ENCODE results near the gene CERS1.

CERS1 gene

GRCh38 chr19:18895824-18896341 lies at the start of gene CERS1:
Gene CERS1, minus strand, starts transcription at chr19:18896158. Its CDS starts 86 bp downstream, at chr19:18896072.
- no peak for TF ChIP-seq CTCF (conservative IDR thresholded peaks at IDR 0.05; ENCODE audit: control insufficient read depth, insufficient read depth, low read depth, low read length)
- peak within 1 kb of the TSS; percentile 22 for H3K4me3 ChIP-seq (ENCODE audit: control insufficient read depth, low read depth, low read length)
- no peak for DNase-seq (ENCODE audit: low read depth)

DNA sequence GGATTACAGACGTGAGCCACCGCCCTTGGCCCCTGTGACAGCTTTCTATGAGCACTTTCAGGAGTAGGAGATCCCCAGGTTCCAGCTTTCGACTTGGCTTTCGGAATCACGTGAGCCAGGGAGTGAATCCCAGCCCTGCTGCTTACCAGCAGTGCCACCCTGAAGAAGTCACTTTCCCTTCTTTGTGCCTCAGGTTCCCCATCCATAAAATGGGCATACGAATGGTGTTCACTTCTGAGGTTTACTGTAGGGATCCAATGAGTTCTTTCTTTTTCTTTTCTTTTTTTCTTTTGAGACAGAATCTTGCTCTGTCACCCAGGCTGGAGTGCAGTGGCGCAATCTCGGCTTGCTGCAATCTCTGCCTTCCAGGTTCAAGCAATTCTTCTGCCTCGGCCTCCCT lies 49.3 kb upstream of the CERS1 start:
- no peak for TF ChIP-seq CTCF (conservative IDR thresholded peaks at IDR 0.05; ENCODE audit: control insufficient read depth, insufficient read depth, low read depth, low read length)

DNA sequence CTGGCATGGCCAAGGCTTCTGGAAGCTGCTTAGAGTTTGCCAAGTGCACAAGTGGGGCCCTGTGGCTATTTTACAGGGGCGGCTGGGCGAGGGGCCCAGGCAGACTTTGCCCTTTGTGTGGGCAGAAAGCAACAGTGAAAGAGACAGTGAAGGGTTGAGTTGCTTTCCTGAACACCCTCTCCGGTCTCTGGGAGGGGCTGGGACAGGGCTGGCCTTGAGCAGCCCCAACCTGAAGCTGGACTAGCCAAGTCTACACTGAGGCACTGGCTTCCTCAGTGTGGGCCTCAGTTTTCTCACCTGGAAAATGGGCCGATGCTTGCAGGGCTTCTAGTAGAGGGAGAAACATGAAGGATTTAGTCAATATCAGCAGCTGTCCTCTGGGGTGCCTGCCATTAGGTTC lies 47.5 kb upstream of the CERS1 start:
- no peak for TF ChIP-seq CTCF (conservative IDR thresholded peaks at IDR 0.05; ENCODE audit: control insufficient read depth, insufficient read depth, low read depth, low read length)
- no peak overlapping the region for H3K4me3 ChIP-seq (ENCODE audit: control insufficient read depth, low read depth, low read length)

More for the DNA sequence above, 49.3 kb upstream of the CERS1 start:
- no peak for DNase-seq (ENCODE audit: low read depth)
- H3K4me3 ChIP-seq (ENCODE audit: control insufficient read depth, low read depth, low read length) = no peak overlapping the region

DNA sequence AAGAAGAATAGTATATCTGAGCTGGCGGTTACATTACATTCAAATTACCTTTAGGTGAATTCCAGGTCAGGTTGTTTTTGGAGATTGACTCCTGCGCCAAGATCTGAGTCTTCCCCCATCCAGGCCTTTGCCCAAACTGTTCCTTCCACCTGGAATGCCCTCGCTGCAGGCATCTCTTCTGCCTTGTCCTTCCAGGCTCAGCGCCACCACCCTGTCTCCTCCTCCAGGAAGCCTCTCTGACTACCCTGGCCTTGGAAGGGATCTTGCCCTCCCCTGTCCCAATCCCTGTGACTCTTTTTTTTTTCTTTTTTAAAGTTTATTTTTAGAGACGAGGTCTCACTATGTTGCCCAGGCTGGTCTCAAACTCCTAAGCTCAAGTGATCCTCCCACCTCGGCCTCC lies 46.7 kb upstream of the CERS1 start:
- DNase-seq (ENCODE audit: low read depth) = no peak
- no peak overlapping the region for H3K4me3 ChIP-seq (ENCODE audit: control insufficient read depth, low read depth, low read length)
- no peak for TF ChIP-seq CTCF (conservative IDR thresholded peaks at IDR 0.05; ENCODE audit: control insufficient read depth, insufficient read depth, low read depth, low read length)

More for the DNA sequence above, 47.5 kb upstream of the CERS1 start:
- DNase-seq (ENCODE audit: low read depth) = no peak

DNA sequence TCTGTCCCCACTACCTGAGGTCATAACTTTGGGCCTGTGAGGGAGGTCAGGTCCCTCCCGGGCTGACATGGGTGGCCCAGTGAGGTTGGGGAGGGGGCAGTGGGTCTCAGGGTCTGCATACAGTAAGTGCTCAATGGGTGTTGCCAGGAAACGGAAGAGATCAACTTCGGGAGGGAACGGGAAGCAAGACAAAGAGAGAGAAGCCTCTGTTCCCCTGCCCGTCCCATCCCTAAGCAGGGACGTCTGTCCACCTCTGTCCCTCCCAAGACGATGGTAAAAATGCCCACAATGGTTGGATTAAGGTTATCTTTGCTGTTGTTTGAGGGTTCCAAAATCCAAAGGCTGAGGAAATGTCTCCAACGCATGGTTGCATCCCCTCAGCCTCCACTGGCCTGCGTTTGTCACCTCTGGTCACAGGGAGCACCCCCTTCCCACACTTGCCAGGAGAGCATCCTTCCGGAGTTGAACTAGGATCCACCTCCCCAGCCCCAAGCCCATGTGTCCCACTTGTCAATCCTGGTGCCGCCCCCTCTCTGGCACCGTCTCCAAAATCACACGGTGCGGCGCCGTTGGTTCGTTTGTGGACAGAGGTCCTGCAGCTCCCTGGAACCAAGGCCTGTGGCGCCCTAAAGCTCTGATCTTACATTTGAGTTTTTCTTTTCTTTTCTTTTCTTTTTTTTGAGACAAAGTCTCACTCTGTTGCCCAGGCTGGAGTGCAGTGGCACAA lies 45.8 kb upstream of the CERS1 start:
- peak overlapping the region; percentile 4 for H3K4me3 ChIP-seq (ENCODE audit: control insufficient read depth, low read depth, low read length)
- DNase-seq (ENCODE audit: low read depth) = no peak
- no peak for TF ChIP-seq CTCF (conservative IDR thresholded peaks at IDR 0.05; ENCODE audit: control insufficient read depth, insufficient read depth, low read depth, low read length)

DNA sequence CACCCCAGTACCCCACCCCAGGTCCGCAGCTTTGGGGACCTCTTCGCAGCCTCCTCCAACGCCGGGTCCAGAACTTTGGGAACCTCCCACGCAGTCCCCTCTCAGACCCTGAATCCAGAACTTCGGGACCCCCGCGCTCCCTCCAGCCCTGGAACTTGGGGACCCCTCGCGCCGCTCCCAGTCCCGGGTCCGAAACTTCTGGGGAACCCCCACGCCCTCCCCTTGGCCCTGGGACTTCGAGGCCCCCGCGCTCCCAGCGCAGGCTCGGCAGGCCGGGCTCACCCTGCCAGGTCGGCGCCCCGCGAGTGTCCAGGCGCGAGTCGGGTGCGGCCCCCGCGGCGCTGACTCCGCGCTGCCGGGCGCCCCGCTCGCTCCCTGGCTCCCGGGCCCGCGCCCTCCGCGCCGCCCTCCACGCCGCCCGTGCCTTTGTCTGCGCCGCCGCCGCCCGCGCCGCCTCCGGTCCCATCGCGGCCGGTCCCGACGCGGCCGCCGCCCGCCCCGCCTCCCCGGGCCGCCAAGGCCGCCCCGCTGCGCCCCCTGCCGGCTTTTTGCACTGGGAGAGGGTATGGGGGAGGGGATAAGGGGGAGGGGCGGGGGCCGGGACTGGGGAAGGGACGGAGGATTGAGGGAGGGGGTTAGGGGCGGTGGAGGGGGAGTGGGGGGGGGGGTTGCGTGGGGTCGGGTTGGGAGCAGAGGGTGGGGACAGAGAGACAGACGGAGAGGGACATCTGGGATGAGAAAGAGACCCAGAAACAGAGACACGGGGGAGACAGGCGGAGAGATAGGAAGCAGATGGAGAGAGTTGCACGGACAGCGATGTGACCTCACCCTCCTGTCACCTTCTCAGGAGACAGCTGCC lies 45.0 kb upstream of the CERS1 start, which contains the start of gene HOMER3:
Gene HOMER3, minus strand, starts transcription at position 449 of the 859 bp plus-strand sequence. CDS start 2,235 bp downstream, outside the sequence.
- TF ChIP-seq CTCF (conservative IDR thresholded peaks at IDR 0.05; ENCODE audit: control insufficient read depth, insufficient read depth, low read depth, low read length) = peak; percentile 21
- DNase-seq (ENCODE audit: low read depth) = peak; percentile 39
- peak within 1 kb of the TSS; percentile 68 for H3K4me3 ChIP-seq (ENCODE audit: control insufficient read depth, low read depth, low read length)

All from fibroblast of mammary gland (primary cell).